HS-5 (cell line): Measurements from ENCODE around the gene GPR179.
A peak's percentile ranks its signal among the peaks of the same experiment; 100 is the strongest.

ENCODE experiments used
- DNase-seq: peaks from one replicate; pipeline ENCODE4 v3.0.0-alpha.2; 2012; ENCODE audit warnings: low read depth

The GPR179 gene

DNA sequence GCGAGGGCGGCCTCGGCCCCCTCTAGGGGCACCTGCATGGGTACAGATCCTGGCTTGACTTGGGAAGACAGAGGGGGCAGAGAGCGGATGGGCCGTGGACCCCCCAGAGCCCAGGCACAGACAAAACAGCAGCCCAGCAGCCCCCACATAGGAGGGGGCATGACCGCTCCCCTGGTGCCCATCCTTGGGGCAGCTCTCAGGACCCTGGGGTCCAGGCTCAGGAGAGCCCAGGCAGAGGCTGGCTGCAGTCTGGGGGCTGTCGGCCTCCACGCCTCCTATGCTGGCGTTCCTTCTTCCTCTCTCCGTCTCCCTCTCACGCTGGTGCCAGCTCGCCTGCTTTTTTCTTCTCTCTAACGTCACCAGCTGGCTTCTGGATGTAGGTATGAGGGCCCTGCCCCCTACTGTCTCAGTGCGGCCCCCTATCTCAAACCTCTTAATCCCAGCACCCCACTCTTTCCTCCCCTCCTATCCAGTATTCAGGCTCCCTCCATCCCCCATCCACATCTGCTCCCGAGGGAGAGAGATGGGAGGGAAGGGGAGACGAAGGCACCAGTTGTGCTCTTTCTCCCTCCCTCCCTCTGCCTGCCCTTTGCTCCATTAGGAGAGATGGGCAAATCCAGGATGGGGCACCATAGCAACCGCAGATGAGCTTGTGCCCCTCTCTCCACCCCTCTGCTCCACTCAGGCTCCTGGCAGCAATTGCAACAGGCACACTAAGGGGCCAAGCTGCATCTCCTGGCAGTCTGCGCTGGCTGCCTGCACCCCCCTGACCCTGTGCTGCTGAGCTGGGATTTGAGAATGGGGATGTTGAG, at the start of gene GPR179:
TSS of gene GPR179 (minus strand) at position 349 of the 812 bp plus-strand sequence. CDS start at position 182, 167 bp downstream.
- DNase-seq: no peak

DNA sequence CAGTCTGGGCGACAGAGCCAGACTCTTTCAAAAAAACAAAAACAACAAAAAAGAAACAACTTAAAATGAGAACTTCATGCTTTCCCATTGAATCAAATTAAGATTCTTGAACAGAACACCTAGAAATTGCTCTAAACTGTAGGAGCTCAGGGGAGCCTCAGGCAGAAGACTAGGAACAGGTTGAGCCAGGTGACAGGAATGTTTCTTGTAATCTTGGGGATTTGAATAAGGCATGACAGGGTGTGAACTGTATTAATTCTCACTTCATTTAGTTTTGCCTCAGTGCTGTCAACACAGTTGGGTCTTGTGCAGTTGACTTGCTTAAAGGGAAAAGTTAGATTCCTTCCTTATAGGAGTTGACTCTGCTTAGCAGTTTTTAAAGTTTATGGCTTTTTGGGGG, 35.7 kb upstream of the GPR179 start:
- DNase-seq: no peak

- no peak for DNase-seq
Observed at GRCh38 chr17:38369124-38369886, 25.5 kb upstream of the GPR179 start.

- DNase-seq: no peak
Observed at GRCh38 chr17:38364741-38365140, 21.0 kb upstream of the GPR179 start.

DNA sequence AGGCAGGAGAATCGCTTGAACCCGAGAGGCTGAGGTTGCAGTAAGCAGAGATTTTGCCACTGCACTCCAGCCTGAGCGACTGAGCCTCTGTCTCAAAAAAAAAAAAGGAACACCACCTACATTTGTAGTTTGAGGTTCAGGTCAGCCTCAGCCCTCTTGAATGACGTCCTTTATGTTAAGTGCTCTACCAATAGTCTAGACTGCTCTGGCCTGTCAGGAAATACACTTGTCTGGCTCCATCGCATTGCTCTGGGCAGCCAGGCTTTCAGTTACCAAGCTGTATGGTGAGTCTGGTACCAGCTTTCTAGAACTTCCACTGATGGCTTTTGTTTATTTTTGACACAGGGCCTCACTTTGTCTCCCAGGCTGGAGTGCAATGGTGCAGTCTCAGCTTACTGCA, 19.3 kb upstream of the GPR179 start:
- DNase-seq: no peak

- no peak for DNase-seq
Observed at GRCh38 chr17:38361694-38362465, 18.1 kb upstream of the GPR179 start.

GRCh38 chr17:38358586-38359513, 15.1 kb upstream of the GPR179 start:
- no peak for DNase-seq

DNA sequence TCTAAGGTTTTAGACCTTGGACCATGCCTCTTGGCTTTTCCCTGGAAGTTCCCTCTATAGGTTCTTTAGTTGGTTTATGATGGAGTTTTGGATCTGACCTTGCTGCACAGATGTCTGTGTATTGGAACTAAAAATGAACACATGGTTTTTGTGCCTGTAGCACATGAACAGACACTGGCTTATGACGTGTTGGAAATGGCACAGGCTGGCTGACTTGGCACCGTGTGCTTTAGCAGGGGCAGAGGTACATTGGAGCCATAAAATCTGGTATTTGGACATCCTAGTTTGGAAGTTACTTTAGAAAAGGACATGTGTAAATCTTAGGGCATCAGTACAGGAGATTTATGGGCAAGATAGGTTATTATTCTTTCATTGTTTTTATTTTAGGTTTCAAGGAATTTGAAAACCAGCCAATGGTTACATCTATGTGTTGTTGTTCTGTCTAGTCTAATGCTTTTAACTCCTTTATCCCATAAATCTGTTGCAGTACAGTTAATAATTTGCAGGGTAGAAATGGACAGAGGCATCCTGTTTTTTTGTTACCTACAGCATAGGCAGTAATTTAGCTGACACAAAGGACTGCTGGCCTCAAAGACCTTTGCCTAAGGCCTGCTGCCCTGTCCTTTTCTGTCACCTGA, 13.8 kb upstream of the GPR179 start:
- DNase-seq: no peak

DNA sequence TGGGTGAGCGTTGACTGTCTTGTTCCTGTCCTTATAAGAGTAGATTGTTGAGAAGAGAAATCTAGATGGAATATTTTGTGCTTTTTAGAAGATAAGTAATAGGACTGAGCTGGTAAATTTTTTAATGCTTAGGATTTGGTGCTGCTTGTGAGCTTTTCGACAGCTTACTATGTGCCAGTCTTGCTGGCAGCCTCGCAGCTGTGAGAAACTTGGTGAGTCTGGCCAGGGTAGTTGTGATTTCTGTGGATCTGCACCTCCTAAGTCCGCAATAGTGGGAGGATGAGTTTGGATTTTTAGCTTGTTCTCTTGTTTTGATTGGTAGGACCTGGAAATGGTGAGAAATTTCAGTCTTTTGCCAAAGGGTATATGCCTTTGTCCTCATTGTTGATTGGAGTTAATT, 11.5 kb upstream of the GPR179 start:
- no peak for DNase-seq

DNA sequence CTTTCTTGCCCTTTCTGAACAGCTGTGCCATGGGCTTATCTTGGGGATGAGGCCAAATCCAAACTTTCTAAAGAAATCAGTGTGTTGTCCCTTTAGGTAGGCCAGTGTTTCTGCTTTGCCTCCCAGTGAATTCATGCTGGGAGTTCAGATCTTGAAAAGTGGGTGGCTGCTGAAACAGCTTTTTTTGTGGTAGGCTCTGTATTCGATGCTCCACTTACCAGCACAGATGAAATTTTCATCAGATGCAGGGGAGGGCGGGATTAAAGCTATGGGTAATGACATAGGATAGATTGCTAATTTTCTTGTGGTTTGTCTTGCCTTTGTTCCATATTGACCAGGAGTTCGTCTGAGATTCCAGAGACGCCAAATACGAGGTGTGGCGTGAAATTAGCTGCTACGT, 10.7 kb upstream of the GPR179 start:
- no peak for DNase-seq

- DNase-seq: no peak
Observed at GRCh38 chr17:38353668-38354067, 9.9 kb upstream of the GPR179 start.

- DNase-seq: no peak
Observed at GRCh38 chr17:38353086-38353604, 9.4 kb upstream of the GPR179 start.

DNA sequence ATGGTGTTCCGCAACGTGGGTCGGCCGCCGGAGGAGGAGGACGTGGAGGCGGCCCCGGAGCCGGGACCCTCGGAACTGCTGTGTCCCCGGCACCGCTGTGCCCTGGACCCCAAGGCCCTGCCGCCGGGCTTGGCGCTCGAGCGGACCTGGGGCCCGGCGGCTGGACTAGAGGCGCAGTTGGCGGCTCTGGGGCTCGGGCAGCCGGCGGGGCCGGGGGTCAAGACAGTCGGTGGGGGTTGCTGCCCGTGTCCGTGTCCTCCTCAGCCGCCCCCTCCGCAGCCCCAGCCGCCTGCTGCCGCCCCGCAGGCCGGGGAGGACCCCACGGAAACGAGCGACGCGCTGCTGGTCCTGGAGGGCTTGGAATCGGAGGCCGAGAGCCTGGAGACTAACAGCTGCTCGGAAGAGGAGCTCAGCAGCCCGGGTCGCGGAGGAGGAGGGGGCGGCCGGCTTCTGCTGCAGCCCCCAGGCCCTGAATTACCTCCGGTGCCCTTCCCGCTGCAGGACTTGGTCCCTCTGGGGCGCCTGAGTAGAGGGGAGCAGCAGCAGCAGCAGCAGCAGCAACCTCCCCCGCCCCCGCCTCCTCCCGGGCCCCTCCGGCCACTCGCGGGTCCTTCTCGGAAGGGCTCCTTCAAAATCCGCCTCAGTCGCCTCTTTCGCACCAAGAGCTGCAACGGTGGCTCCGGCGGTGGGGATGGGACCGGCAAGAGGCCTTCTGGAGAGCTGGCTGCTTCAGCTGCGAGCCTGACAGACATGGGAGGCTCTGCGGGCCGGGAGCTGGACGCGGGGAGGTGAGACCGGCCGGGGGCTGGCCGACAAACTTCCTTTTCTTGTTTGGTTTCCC, 8.7 kb upstream of the GPR179 start:
- no peak for DNase-seq

DNA sequence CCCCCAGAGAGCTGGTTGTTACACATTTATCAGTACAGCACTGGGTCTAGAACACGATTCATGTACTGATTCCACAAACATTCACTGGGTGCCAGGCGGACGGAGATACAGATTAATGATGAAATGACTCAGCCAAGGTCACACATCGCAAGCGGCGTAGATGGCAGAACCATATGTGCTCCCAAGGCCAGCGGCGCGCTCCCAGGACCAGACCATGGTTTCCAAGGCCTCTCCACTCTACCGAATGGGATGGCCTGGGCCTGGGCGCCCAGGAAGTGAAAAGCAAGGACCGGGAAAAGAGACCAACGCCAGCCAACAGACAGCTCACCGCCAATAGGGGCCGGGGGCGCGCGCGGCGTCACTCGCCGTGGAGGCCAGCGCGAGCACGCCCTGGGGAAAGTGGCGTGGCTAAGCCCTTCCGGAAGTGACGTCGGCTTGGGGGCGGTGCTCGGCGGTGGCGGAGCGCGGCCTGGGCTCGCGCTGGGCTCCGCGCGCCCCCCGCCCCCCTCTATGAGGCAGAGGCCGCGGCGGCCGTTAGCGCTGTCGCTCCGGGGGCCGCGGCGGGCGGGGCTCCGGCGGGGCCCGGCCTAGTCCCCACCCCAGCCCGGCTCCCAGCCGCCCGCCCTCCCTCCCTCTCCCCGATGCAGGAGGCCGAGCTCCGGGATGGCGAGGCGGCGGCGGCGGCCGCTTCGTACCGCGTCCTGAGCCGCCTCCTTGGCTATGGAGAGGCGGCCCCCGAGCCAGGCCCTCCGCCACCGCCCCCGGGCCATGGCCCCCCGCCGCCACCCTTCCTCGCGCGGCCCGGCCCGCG, 7.9 kb upstream of the GPR179 start, which contains the start of gene SOCS7:
TSS of gene SOCS7 (plus strand) at position 433 of the 811 bp plus-strand sequence. CDS start at position 642, 209 bp downstream.
- DNase-seq: peak; percentile 40

GRCh38 chr17:38350035-38350434, 6.3 kb upstream of the GPR179 start:
- no peak for DNase-seq

GRCh38 chr17:38349097-38349730, 5.5 kb upstream of the GPR179 start:
- DNase-seq: peak; percentile 42

- DNase-seq: no peak
Observed at GRCh38 chr17:38345743-38346142, 2.0 kb upstream of the GPR179 start.

DNA sequence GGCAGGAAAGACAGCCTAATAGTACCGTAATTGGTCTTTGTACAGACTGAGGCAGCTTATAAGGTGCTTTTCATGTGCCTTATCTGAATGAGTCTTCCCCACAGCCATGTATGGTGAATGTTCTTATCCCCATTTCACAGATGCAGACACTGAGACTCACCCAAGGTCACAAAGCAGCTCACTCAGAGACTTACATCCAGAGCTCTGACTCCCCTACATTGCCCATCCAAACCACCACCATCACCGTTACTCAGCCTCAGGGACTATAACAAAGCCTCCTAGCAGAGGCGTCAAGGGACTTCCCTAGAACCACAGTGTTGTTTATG, 627 bp upstream of the GPR179 start:
- DNase-seq: no peak
